GM12864 (cell line): ENCODE data around the gene FBXW7.

Experiments used
- DNase-seq: peaks from one replicate; pipeline ENCODE4 v3.0.0-alpha.2; 2011; ENCODE audit warnings: low read depth
- H3K4me3 ChIP-seq: 2 replicates; pipeline ENCODE4 v1.5.1; 2011; ENCODE audit warnings: mild to moderate bottlenecking, low read depth, low read length, control low read depth
- TF ChIP-seq, protein P1 (sequence below): IDR thresholded peaks from 2 replicates; pipeline ENCODE4 v1.5.1; 2011; ENCODE audit warnings: low read depth, mild to moderate bottlenecking, moderate library complexity, low read length, control low read depth, inconsistent platforms; ENCODE audit errors: missing control alignments

The FBXW7 gene

DNA sequence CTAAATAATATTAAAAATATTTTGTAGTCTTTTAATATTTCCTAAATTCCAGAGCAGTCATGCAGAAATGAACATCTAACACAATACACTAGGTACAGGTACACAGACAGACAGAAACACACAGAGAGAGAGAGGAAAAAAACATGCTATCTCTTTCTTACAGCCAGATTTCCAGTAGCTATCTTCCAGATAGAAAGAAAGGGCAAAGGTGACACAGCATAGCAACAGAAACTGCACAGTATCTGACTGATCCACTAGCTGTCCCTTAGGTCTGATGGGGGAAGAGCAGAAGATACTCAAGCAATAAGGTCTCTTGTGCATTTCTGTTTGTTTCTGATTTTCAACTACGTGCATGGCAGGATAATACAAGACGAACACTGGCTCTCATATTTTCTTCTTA lies 7.8 kb downstream of the FBXW7 start:
- no peak for DNase-seq
- TF ChIP-seq, protein P1, sequence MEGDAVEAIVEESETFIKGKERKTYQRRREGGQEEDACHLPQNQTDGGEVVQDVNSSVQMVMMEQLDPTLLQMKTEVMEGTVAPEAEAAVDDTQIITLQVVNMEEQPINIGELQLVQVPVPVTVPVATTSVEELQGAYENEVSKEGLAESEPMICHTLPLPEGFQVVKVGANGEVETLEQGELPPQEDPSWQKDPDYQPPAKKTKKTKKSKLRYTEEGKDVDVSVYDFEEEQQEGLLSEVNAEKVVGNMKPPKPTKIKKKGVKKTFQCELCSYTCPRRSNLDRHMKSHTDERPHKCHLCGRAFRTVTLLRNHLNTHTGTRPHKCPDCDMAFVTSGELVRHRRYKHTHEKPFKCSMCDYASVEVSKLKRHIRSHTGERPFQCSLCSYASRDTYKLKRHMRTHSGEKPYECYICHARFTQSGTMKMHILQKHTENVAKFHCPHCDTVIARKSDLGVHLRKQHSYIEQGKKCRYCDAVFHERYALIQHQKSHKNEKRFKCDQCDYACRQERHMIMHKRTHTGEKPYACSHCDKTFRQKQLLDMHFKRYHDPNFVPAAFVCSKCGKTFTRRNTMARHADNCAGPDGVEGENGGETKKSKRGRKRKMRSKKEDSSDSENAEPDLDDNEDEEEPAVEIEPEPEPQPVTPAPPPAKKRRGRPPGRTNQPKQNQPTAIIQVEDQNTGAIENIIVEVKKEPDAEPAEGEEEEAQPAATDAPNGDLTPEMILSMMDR: no peak
- no peak overlapping the region for H3K4me3 ChIP-seq

DNA sequence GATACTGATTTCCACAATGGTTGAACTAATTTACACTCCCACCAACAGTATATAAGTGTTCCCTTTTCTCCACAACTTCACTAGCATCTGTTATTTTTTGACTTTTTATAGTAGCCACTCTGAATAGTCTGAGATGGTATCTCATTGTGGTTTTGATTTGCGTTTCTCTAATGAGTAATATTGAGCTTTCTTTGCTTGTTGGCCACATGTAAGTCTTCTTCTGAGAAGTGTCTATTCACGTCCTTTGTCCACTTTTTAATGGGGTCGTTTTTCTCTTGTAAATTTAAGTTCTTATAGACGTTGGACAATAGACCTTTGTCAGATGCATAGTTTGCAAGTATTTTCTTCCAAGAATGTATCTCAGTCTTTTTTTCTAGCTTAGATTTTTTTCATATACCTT lies 10.0 kb downstream of the FBXW7 start:
- TF ChIP-seq, protein P1: no peak
- DNase-seq: no peak
- H3K4me3 ChIP-seq: no peak overlapping the region

DNA sequence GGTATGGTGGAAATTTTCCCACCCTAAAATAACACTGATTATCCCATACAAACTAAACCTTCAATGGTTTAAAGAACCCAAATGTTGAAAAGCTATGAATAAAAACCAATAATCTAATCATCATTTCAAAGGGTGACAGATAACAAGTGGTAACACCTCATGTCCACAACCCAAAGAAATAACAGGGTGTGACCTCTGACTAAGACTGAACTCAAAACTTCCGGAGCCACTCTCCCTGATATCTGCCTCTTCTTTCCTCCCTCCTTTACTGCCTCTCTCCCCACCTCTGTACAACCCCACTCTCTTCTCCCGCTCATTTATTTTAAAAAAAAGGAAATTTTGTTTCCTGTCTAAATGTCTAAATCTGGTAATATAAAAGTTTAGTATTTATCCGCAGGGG lies 11.5 kb downstream of the FBXW7 start:
- TF ChIP-seq, protein P1: no peak
- H3K4me3 ChIP-seq: no peak overlapping the region
- DNase-seq: no peak

DNA sequence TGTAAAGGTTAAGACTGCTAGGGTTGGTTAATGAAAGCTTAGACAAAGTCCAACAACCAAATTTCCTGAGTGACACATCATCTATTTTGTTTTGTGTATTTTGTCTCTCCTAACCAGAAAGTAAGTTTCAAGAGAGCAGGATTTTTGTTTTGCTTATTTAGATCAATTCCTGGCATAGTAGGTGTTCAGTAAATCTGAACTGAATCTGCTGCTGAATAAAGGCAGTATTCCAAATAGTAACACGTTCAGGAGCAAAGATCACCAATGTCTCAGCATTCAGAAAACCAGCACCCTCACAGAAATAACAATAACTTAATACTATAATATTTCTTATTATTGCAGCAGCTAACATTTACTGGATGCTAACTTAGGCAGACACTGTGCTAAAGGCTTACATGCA lies 12.2 kb downstream of the FBXW7 start:
- H3K4me3 ChIP-seq: no peak overlapping the region
- no peak for DNase-seq
- TF ChIP-seq, protein P1: no peak

DNA sequence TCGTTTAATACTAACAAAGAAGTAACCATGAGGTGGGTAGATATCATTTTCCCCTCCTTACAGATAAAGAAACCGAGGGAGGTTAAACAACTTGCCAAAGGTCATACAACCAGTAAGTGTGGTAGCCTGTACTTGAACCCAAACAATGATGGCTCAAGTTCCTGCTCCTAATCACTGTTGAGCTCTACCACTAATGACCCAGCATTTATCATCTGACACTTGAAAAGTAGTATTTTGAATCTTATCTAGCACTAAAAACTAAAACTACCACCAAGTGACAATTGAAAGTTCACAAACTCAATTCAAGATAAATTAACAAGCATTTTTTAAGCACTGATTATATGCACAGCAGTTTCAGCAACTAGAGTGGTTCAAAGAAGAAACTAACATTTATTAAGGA lies 13.1 kb downstream of the FBXW7 start:
- no peak overlapping the region for H3K4me3 ChIP-seq
- TF ChIP-seq, protein P1: no peak
- DNase-seq: no peak

DNA sequence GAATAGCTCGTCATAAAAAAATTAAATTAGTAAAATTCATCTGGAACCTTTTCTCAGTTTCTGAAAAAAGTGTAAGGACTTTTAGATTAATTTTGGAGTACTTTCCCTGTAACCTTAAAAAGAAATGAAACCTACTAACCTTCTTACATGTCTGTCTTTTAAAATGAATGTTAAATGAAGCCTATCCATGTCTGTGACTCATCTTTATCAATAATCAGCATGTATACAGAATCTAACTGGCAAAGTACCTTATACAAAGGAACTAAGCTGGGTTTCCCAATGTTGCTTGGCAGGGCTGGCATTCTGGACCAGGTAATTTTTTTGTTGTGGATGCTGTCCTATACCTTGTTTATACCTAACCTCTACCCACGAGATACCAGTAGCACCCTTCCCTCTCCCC lies 13.6 kb downstream of the FBXW7 start:
- TF ChIP-seq, protein P1: no peak
- no peak for DNase-seq
- no peak overlapping the region for H3K4me3 ChIP-seq

DNA sequence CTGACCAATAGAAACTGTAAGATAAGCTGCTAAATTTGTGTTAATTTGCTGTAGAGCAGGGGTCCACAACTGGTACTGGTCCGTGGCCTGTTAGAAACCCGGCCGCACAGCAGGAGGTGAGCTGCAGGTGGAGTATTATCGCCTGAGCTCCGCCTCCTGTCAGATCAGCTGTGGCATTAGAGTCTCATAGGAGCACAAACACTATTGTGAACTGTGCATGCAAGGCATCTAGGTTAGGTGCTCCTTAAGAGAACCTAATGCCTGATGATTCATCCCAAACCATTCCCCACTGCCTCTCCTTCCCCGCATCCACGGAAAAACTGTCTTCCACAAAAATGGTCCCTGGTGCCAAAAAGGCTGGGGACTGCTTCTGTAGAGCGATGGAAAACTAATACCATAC lies 19.7 kb downstream of the FBXW7 start:
- no peak overlapping the region for H3K4me3 ChIP-seq
- DNase-seq: no peak
- TF ChIP-seq, protein P1: no peak
